Mammary epithelial cell (primary cell): ENCODE data around the gene CTSZ.
"Not testable (repeated sequence)": the region's sequence is repeated elsewhere in the genome, so short reads cannot be mapped to it uniquely, and the experiment has no call there.

Experiments
- EZH2 ChIP-seq: IDR thresholded peaks from 2 replicates; pipeline ENCODE4 v1.6.1; 2012; ENCODE audit warnings: low read length, inconsistent platforms, borderline replicate concordance
- TF ChIP-seq, protein P1 (sequence below), 2 donors: IDR thresholded peaks in 1 of 2; conservative IDR thresholded peaks in 1 of 2; 2 replicates each; pipeline ENCODE4 v1.5.1; 2011 to 2012; ENCODE audit warnings: inconsistent platforms in 2 of 2, low read length in 2 of 2, mild to moderate bottlenecking in 2 of 2, control low read depth in 1 of 2, low read depth in 1 of 2; ENCODE audit not compliant: insufficient read depth in 1 of 2; ENCODE audit errors: extremely low read depth in 1 of 2

DNA sequence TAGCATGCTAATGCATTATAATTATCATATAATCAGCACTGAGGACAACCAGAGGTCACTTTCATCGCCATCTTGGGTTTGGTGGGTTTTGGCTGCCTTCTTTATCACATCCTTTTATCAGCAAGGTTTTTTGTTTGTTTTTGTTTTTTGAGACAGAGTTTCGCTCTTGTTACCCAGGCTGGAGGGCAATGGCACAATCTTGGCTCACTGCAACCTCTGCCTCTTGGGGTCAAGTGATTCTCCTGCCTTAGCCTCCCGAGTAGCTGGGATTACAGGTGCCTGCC is 4.8 kb upstream of the CTSZ start:
- TF ChIP-seq EZH2 = not testable (repeated sequence)
- TF ChIP-seq, protein P1, sequence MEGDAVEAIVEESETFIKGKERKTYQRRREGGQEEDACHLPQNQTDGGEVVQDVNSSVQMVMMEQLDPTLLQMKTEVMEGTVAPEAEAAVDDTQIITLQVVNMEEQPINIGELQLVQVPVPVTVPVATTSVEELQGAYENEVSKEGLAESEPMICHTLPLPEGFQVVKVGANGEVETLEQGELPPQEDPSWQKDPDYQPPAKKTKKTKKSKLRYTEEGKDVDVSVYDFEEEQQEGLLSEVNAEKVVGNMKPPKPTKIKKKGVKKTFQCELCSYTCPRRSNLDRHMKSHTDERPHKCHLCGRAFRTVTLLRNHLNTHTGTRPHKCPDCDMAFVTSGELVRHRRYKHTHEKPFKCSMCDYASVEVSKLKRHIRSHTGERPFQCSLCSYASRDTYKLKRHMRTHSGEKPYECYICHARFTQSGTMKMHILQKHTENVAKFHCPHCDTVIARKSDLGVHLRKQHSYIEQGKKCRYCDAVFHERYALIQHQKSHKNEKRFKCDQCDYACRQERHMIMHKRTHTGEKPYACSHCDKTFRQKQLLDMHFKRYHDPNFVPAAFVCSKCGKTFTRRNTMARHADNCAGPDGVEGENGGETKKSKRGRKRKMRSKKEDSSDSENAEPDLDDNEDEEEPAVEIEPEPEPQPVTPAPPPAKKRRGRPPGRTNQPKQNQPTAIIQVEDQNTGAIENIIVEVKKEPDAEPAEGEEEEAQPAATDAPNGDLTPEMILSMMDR (conservative IDR thresholded peaks at IDR 0.05 in 1 of 2, IDR thresholded peaks at IDR 0.05 in 1 of 2; ENCODE audit: extremely low read depth in 1 of 2, insufficient read depth in 1 of 2, low read depth in 1 of 2, low read length in 2 of 2) = not testable (repeated sequence)
